HepG2 (cell line): ENCODE measurements around the gene SIRPB1. TPM values are rescaled to one million over a fixed set of nuclear protein-coding genes. Genes with fewer than 3 reads are reported as not detected.

Source experiments
- ATAC-seq: fragments of 200-7000 bp; cut with Tn5 transposase; 3 replicates; pipeline ENCODE4 v1.9.1; 2020; ENCODE audit warnings: mild to moderate bottlenecking, moderate library complexity
- BruUV-seq: library from RNA; stranded (reverse); fragments of 400-500 nt; replicated peaks from 2 replicates; lab custom pipeline; 2021; lab: Mats Ljungman, UMichigan
- CTCF ChIA-PET: fragments of 300-600 bp; formaldehyde crosslinking; extraction: SDS; loops from one replicate; lab custom pipeline; 2021; ENCODE audit warnings: low total read pairs, inconsistent platforms, low intra/inter-chr PET ratio; lab: Yijun Ruan, JAX
- POLR2A ChIA-PET: fragments of 350-600 bp; sonication (Branson Sonifier 250); formaldehyde crosslinking; loops from one replicate; lab custom pipeline; 2020; ENCODE audit warnings: antibody characterized with exemption, inconsistent platforms; lab: Yijun Ruan, JAX
- DNase-seq: peaks from one replicate; pipeline ENCODE4 v3.0.0-alpha.2; 2015; ENCODE audit warnings: low spot score
- FAIRE-seq: peaks from 3 replicates; lab custom pipeline; 2011; peaks lifted over from hg19 to GRCh38; lab: Jason Lieb, UNC
- H2AFZ ChIP-seq: one replicate; pipeline ENCODE4 v1.6.1; 2011; ENCODE audit warnings: low read length, inconsistent platforms
- H3K27ac ChIP-seq: fragments of 300-600 bp; 3 replicates; pipeline ENCODE4 v1.8.0; 2011; ENCODE audit warnings: mixed run types, mild to moderate bottlenecking, mixed read lengths, low read length, inconsistent platforms; ENCODE audit not compliant: insufficient read depth; ENCODE audit errors: extremely low read length
- H3K27me3 ChIP-seq, 2 experiments: fragments of 200-600 bp in 1 of 2; 2 replicates in 1 of 2; 3 replicates in 1 of 2; pipeline versions ENCODE4 v1.6.0 to v1.8.0; 2011; ENCODE audit warnings: low read length in 2 of 2, mild to moderate bottlenecking in 2 of 2, moderate library complexity in 2 of 2, inconsistent platforms in 1 of 2; ENCODE audit not compliant: insufficient read depth in 2 of 2, control insufficient read depth in 1 of 2
- H3K36me3 ChIP-seq, 2 experiments: fragments of 200-600 bp in 1 of 2; replicated peaks in 1 of 2; 2 replicates in 1 of 2; 3 replicates in 1 of 2; pipeline versions ENCODE4 v1.5.1 to v1.8.0; 2011; ENCODE audit warnings: low read length in 2 of 2, inconsistent platforms in 1 of 2; ENCODE audit not compliant: insufficient read depth in 2 of 2, control insufficient read depth in 1 of 2
- H3K4me1 ChIP-seq: 2 replicates; pipeline ENCODE4 v1.5.1; 2012; ENCODE audit warnings: low read length, inconsistent platforms; ENCODE audit not compliant: insufficient read depth
- H3K4me2 ChIP-seq: 2 replicates; pipeline ENCODE4 v1.6.0; 2011; ENCODE audit warnings: low read depth, low read length, inconsistent platforms
- H3K4me3 ChIP-seq, 3 experiments: fragments of 200-600 bp in 1 of 3; sonication (generic), shearing (Covaris generic) in 1 of 3; replicated peaks in 1 of 3; 2 replicates each; pipeline ENCODE4 v1.5.1; 2011 to 2016; ENCODE audit warnings: low read length in 3 of 3, inconsistent platforms in 2 of 3, low read depth in 2 of 3, mild to moderate bottlenecking in 2 of 3, control low read depth in 1 of 3, mixed read lengths in 1 of 3; ENCODE audit not compliant: insufficient read depth in 1 of 3
- H3K79me2 ChIP-seq: one replicate; pipeline ENCODE4 v1.6.1; 2011; ENCODE audit warnings: low read length, inconsistent platforms; ENCODE audit not compliant: insufficient read depth
- H3K9ac ChIP-seq: 2 replicates; pipeline ENCODE4 v1.6.0; 2011; ENCODE audit warnings: mild to moderate bottlenecking, low read depth, low read length, inconsistent platforms; ENCODE audit not compliant: insufficient read depth
- H3K9me3 ChIP-seq: 2 replicates; pipeline ENCODE4 v1.5.1; 2012; ENCODE audit warnings: mild to moderate bottlenecking, low read length
- H4K20me1 ChIP-seq: 2 replicates; pipeline ENCODE4 v1.6.0; 2011; ENCODE audit warnings: inconsistent platforms, mild to moderate bottlenecking, low read length, moderate library complexity; ENCODE audit not compliant: insufficient read depth
- KIAA2018 ChIP-seq: sonication (generic); formaldehyde crosslinking; IDR thresholded peaks from 2 replicates; pipeline ENCODE4 v1.5.0; 2020; ENCODE audit warnings: mild to moderate bottlenecking, missing genetic modification reagents, borderline replicate concordance
- MEIS2 ChIP-seq: sonication (generic); formaldehyde crosslinking; IDR thresholded peaks from 2 replicates; pipeline ENCODE4 v1.9.0; 2021; ENCODE audit warnings: mild to moderate bottlenecking, missing genetic modification reagents
- MLLT10 ChIP-seq: sonication (generic); formaldehyde crosslinking; IDR thresholded peaks from 2 replicates; pipeline ENCODE4 v1.4.0; 2020; ENCODE audit warnings: missing genetic modification reagents
- THRA ChIP-seq: sonication (generic); formaldehyde crosslinking; IDR thresholded peaks from 2 replicates; pipeline ENCODE4 v1.4.0; 2020; ENCODE audit warnings: missing genetic modification reagents, borderline replicate concordance
- TOE1 ChIP-seq: sonication (generic); formaldehyde crosslinking; IDR thresholded peaks from 2 replicates; pipeline ENCODE4 v1.4.0; 2020; ENCODE audit warnings: mild to moderate bottlenecking, missing genetic modification reagents
- ZFP36L2 ChIP-seq: sonication (generic); formaldehyde crosslinking; IDR thresholded peaks from 2 replicates; pipeline ENCODE4 v1.4.0; 2020; ENCODE audit warnings: missing genetic modification reagents
- ZNF121 ChIP-seq: sonication (generic); formaldehyde crosslinking; IDR thresholded peaks from 2 replicates; pipeline ENCODE4 v1.5.0; 2020; ENCODE audit warnings: mild to moderate bottlenecking, missing genetic modification reagents
- ZNF33A ChIP-seq: sonication (generic); formaldehyde crosslinking; IDR thresholded peaks from 2 replicates; pipeline ENCODE4 v1.5.1; 2020; ENCODE audit warnings: missing genetic modification reagents, mild to moderate bottlenecking, moderate library complexity, borderline replicate concordance
- ZNF629 ChIP-seq: sonication (generic); formaldehyde crosslinking; conservative IDR thresholded peaks from 2 replicates; pipeline ENCODE4 v1.5.0; 2020; ENCODE audit warnings: missing genetic modification reagents
- ZSCAN9 ChIP-seq: IDR thresholded peaks from 2 replicates; pipeline ENCODE4 v1.6.1; 2016; ENCODE audit warnings: borderline replicate concordance
- WGBS: methylation state at CpG from one replicate; pipeline ENCODE4 v1.1.6; 2017; ENCODE audit warnings: low lambda C conversion rate; 5-methylcytosine and 5-hydroxymethylcytosine counted together
- in situ Hi-C: cut with HindIII; loops from 2 replicates; pipeline ENCODE4 v1.10.0; 2017; ENCODE audit warnings: low pct_unique_long_range_greater_than_20kb; ENCODE audit not compliant: extremely low pct_ligation_motif_present
- intact Hi-C: fragments of 100-400 bp; cut with micrococcal nuclease; formaldehyde crosslinking; loops from one replicate; pipeline ENCODE4 v1.10.0; 2022; ENCODE audit not compliant: unreplicated experiment
- polyA plus RNA-seq, 8 experiments: library from polyadenylated mRNA; depleted of rRNA in 3 of 8; stranded (reverse) in 7 of 8; unstranded in 1 of 8; fragments of >200 nt; fragmentation: Illumina TruSeq in 4 of 8; extraction: Trizol in 4 of 8; gene quantifications; 2 replicates each; pipeline versions ENCODE4 v1.2.1 to v1.2.3, GENCODE V29; 2011 to 2016; ENCODE audit warnings: low read depth in 4 of 8, missing spikeins in 1 of 8, mixed read lengths in 1 of 8; ENCODE audit not compliant: insufficient read depth in 1 of 8
- total RNA-seq, 5 experiments: library from RNA; depleted of rRNA; stranded (reverse); fragments of >200 nt; fragmentation: Illumina TruSeq; extraction: Trizol; gene quantifications; 2 replicates each; pipeline ENCODE4 v1.2.3, GENCODE V29; 2016; ENCODE audit warnings: low read depth in 1 of 5

SIRPB1 gene
- total and polyA plus RNA-seq, 2 of the 13 experiments (the other 11 are each of a cell fraction or from before 2014, with no cell fraction given): 0.41 to 1.4 TPM

GRCh38 chr20:1630186-1630585 lies 10.4 kb upstream of the SIRPB1 start:
- H3K4me3 ChIP-seq: no peak overlapping the region
- ATAC-seq (no peak), DNase-seq (no peak), FAIRE-seq (no peak)
- BruUV-seq: no TSS peak
- POLR2A ChIA-PET: no interaction called here
- CTCF ChIA-PET: no interaction called here
- intact Hi-C loops (no loop called here), in situ Hi-C loops (no loop called here)
- H3K79me2 ChIP-seq: no peaks in the 10 kb centered on the region
- peaks cover 0 to 6% of the 10 kb centered on the region in 2 experiments; a peak in 2 of 5 replicates for H3K27me3 ChIP-seq
- H3K36me3 ChIP-seq: no peaks in the 10 kb centered on the region
- H3K4me2 ChIP-seq: no peak overlapping the region
- H3K4me1 ChIP-seq: peaks cover 9% of the 10 kb centered on the region
- no peaks in the 10 kb centered on the region for H4K20me1 ChIP-seq
- H3K9me3 ChIP-seq: no peaks in the 10 kb centered on the region
- H3K9ac ChIP-seq: no peak overlapping the region
- TF ChIP-seq ZNF629 (CRISPR knock-in tag) (0 out of 2 replicates have a peak, but pooled peaks have one; percentile 53), ZNF33A (CRISPR knock-in tag) (no peak)
- H3K27ac ChIP-seq: no peak overlapping the region
- 30% methylated on average over 5 of the region's 5 CpGs for WGBS
- H2AFZ ChIP-seq: no peak overlapping the region

- FAIRE-seq: no peak
- peaks cover 8% of the 10 kb centered on the region for H3K4me1 ChIP-seq
- POLR2A ChIA-PET: no interaction called here
- TF ChIP-seq ZNF121 (CRISPR knock-in tag): no peak
- TF ChIP-seq KIAA2018: no peak
- TF ChIP-seq TOE1 (CRISPR knock-in tag): no peak
- no peak for TF ChIP-seq MEIS2
- TF ChIP-seq ZFP36L2 (CRISPR knock-in tag): no peak
- TF ChIP-seq THRA (CRISPR knock-in tag): no peak
- no peak for TF ChIP-seq ZSCAN9 (CRISPR knock-in tag)
- TF ChIP-seq MLLT10: no peak
Observed at GRCh38 chr20:1629321-1629720, 9.5 kb upstream of the SIRPB1 start.

More at GRCh38 chr20:1629321-1629720, 9.5 kb upstream of the SIRPB1 start:
- no peak overlapping the region for H3K27ac ChIP-seq
- DNase-seq (no peak), ATAC-seq (no peak)
- H3K9ac ChIP-seq: no peak overlapping the region
- no peaks in the 10 kb centered on the region for H3K9me3 ChIP-seq
- H4K20me1 ChIP-seq: no peaks in the 10 kb centered on the region
- no peak overlapping the region for H3K4me3 ChIP-seq
- H3K36me3 ChIP-seq: no peaks in the 10 kb centered on the region
- CTCF ChIA-PET: no interaction called here
- BruUV-seq: no TSS peak
- in situ Hi-C loops (no loop called here), intact Hi-C loops (no loop called here)
- H2AFZ ChIP-seq: no peak overlapping the region
- WGBS: 22% methylated on average over 5 of the region's 5 CpGs
- H3K4me2 ChIP-seq: no peak overlapping the region
- H3K79me2 ChIP-seq: no peaks in the 10 kb centered on the region
- peaks cover 0 to 6% of the 10 kb centered on the region in 2 experiments; a peak in 2 of 5 replicates for H3K27me3 ChIP-seq
